Kidney tubule cell (primary cell): ENCODE measurements around the gene GRAPL.
"Not testable (repeated sequence)": the region's sequence is repeated elsewhere in the genome, so short reads cannot be mapped to it uniquely, and the experiment has no call there.

Source experiments
- DNase-seq: peaks from one replicate; pipeline ENCODE4 v3.0.0-alpha.2; 2018; ENCODE audit warnings: low spot score

The GRAPL gene

DNA sequence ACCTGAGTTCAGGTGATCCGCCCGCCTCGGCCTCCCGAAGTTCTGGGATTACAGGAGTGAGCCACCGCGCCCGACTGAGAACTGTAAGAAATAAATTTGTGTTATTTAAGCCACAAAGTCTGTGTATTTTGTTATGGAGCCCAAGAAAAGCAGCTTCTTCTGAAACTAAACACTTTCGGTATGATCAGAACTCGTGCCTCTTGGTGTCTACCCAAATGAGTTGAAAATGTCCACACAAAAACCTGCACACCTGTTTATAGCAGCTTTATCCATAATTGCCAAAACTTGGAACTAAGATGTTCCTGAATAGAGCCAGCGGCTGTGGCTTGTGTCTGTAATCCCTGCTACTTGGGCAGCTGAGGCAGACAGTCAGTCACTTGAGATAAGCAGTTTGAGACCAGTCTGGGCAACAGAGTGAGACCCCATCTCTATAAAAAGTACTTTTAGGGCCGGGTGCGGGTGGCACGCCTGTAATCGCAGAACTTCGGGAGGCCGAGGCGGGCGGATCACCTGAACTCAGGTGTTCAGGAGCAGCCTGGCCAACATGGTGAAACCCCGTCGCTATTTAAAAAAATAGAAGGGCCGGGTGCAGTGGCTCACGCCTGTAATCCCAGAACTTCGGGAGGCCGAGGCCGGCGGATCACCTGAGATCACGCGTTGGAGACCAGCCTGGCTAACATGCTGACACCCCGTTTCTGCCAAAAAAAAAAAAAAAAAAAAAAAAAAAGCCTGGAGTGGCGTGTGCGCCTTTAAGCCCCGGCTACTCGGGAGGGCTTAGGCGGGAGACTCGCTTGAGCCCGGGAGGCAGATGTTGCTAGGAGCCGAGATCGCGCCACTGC, 61.7 kb downstream of the GRAPL start:
- not testable (repeated sequence) for DNase-seq

DNA sequence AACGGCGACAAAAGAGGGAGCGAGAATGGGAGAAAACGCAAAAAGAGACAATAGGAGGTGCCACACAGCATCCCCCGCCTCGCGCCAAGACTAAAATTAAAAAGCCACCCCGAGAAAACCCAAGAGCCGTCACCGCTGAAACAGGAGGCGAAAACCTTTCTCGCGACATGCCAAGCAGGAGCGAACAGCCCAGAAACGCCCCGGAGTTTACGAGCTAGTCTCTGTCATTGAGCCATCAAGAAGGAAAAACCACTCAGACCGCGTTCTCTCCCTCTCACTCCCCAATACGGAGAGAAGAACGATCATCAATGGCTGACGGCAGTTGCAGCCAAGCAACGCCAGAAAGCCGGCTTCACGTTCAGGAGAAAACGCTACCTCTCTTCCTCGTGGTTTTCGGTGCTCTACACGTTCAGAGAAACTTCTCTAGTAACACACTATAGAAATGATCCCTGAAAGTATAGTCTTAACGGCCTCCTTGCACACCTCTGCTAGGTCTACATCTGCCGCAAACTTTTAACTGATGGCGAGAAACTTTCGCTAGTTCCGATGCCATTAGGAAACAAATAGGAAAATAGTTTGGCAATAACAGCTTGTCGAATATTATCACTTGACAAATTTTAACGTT, 62.5 kb downstream of the GRAPL start:
- DNase-seq: not testable (repeated sequence)

DNA sequence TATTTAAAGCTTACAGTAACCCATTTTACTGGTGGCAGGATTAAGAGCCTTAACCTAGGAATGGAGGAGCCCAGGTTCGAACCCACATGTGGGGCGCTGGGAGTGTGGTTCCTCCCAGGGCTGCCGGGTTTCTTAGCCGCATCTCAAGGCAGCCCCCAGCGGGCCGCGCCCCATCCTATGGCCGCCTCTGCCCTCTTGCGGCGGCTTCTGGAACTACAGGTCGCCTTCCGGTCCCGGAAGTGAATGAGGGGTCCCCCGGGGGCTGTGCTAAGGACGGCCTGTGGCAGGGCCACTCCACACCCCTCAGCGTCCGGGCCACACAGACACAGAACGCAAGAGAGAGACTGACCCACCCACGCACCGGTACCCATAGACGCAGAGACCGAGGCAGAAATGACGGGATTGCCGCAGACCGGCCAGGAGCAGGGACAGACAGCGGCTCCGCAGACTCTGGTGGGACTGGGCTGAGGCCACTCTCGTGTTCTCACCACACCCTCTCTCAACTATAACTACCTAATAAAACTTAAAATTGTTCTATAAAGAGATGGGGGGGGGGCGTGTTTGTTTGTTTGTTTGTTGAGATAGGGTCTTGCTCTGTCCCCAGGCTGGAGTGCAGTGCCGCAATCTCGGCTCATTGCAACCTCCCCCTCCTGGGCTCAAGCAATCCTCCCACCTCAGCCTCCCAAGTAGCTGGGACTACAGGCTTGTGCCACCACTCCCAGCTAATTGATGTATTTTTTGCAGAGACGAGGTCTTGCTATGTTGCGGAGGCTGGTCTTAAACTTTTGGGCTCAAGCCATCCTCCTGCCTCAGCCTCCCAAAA, 69.2 kb downstream of the GRAPL start:
- DNase-seq: not testable (repeated sequence)

DNA sequence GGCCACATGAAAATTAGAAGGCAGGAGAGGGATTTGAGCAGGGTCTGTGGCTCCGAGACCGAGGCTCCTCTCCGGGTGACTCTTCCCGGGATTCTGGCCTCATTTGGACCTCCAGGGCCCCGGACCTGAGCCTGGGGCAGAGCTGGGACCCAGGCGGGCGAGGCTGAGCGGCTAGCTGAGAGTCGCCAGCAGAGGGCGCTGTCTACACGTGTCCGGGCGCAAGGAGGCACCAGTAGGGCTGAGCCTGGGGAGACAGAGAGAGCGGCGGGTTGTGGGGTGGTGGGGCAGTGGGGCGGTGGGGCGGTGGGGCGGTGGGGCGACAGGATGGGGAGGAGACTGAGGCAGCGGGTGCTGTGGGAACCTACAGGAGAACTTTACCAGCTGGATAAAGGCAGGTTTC, 75.1 kb downstream of the GRAPL start:
- DNase-seq: not testable (repeated sequence)

- not testable (repeated sequence) for DNase-seq
Observed at GRCh38 chr17:19203429-19203828, 76.0 kb downstream of the GRAPL start.
